Breast epithelium (tissue), 4 donors: ENCODE measurements around the gene MCM3. TPM values are rescaled to one million over a fixed set of nuclear protein-coding genes. Genes with fewer than 3 reads are reported as not detected.

Experiments used
- DNase-seq, 2 donors: peaks; one replicate each; pipeline ENCODE4 v3.0.0-alpha.2; 2019; ENCODE audit warnings: low spot score in 2 of 2
- H3K27ac ChIP-seq, 2 donors: fragments of 200-600 bp; sonication (generic) in 1 of 2; one replicate each; pipeline ENCODE4 v1.5.1; 2016 to 2019; ENCODE audit warnings: mild to moderate bottlenecking in 1 of 2
- H3K27me3 ChIP-seq, 2 donors: fragments of 200-600 bp; sonication (generic) in 1 of 2; one replicate each; pipeline versions ENCODE4 v1.5.1 to v1.6.0; 2017 to 2019; ENCODE audit warnings: control low read depth in 1 of 2, mild to moderate bottlenecking in 1 of 2
- H3K36me3 ChIP-seq: fragments of 200-600 bp; one replicate; pipeline ENCODE4 v1.5.1; 2019
- H3K4me1 ChIP-seq, 2 donors: fragments of 200-600 bp; sonication (generic); one replicate each; pipeline ENCODE4 v1.5.1; 2016 to 2019; ENCODE audit warnings: control low read depth in 1 of 2
- H3K4me3 ChIP-seq, 3 donors: fragments of 200-600 bp; sonication (generic); 1 replicate in 2 of 3; 2 replicates in 1 of 3; pipeline ENCODE4 v1.5.1; 2016 to 2019; ENCODE audit warnings: mild to moderate bottlenecking in 3 of 3, moderate library complexity in 2 of 3
- H3K9me3 ChIP-seq, 2 donors: fragments of 200-600 bp; sonication (generic) in 1 of 2; one replicate each; pipeline ENCODE4 v1.5.1; 2016 to 2019; ENCODE audit warnings: control low read depth in 1 of 2
- CTCF ChIP-seq, 3 donors: fragments of 450-650 bp; IDR thresholded peaks; one replicate each; pipeline ENCODE4 v1.5.1; 2016 to 2017; ENCODE audit warnings: antibody characterized with exemption in 3 of 3, mild to moderate bottlenecking in 3 of 3, moderate library complexity in 3 of 3
- POLR2A ChIP-seq: fragments of 450-650 bp; IDR thresholded peaks from one replicate; pipeline ENCODE4 v1.6.1; 2016; ENCODE audit warnings: antibody characterized with exemption, mild to moderate bottlenecking, moderate library complexity
- POLR2AphosphoS5 ChIP-seq, 3 donors: sonication (generic); formaldehyde crosslinking; IDR thresholded peaks; one replicate each; pipeline ENCODE4 v1.6.1; 2017; ENCODE audit warnings: antibody characterized with exemption in 3 of 3
- intact Hi-C: fragments of 100-400 bp; cut with DNase I; formaldehyde crosslinking; loops from one replicate; pipeline ENCODE4 v1.15.1; 2023; ENCODE audit warnings: low total_unique reads
- total RNA-seq, 3 donors: library from RNA; depleted of rRNA; stranded (reverse); fragments of >200 nt; gene quantifications; one replicate each; pipeline ENCODE4 v1.1.0, GENCODE V29; 2016

Gene MCM3
- total RNA-seq, 3 donors from 2014 or later, result 31.2 to 44.5 (median 43.3) TPM

DNA sequence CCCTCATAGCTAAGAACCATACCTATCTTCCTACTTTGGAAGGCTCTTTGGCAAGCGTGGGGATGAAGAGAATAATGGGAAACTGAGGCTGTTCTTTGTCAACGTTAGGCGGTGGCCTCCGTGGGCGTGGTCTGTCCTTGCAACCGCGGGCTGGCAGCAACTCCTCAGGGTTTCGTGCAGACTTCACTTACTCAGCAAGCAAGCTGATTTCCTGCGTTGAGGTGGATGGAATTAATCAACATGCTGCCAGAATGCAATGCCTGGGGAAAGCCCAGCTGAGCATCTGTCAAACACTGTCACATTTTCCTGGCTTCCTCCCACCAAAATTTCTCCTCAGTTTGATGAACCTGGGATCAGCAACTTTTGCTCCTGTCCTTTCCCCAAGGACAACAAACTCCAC is 31.0 kb downstream of the MCM3 start:
- Histone ChIP-seq H3K36me3 (no peaks in the 10 kb centered on the region), H3K27ac (no peak overlapping the region), H3K27me3 (no peaks in the 10 kb centered on the region), H3K4me3 (no peak overlapping the region), H3K9me3 (no peaks in the 10 kb centered on the region), H3K4me1 (no peaks in the 10 kb centered on the region)
- intact Hi-C loops, result no loop called here
- no peak for DNase-seq
- TF ChIP-seq POLR2A (no peak), POLR2AphosphoS5 (IDR thresholded peaks at IDR 0.05) (no peak), CTCF (IDR thresholded peaks at IDR 0.05) (no peak)

DNA sequence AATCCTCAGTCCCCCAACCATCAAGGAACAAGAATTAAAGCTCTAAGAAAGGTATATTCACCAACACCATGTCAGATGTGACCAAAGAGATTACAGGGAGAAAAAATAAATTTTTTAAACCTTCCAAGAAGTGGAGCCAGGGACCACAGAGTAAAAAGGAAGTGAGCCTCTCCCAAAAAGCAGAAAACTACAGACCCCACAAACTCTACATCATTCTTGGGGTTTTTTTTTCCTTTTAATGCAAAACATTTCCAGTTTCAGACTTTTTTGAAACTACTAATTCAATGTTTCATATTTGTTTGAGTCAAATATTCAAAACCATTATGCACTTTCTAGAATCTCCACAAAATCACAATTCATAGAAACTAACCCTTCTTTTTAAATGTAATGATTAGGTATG is 33.4 kb downstream of the MCM3 start:
- no peaks in the 10 kb centered on the region for H3K9me3 ChIP-seq
- H3K4me1 ChIP-seq, result no peaks in the 10 kb centered on the region
- intact Hi-C loops, result no loop called here
- DNase-seq, result no peak
- no peaks in the 10 kb centered on the region for H3K36me3 ChIP-seq
- no peak overlapping the region for H3K27ac ChIP-seq
- H3K27me3 ChIP-seq, result no peaks in the 10 kb centered on the region
- H3K4me3 ChIP-seq, result no peak overlapping the region
- no peak for TF ChIP-seq POLR2A
- TF ChIP-seq POLR2AphosphoS5 (IDR thresholded peaks at IDR 0.05), result no peak
- no peak for TF ChIP-seq CTCF (IDR thresholded peaks at IDR 0.05)

GRCh38 chr6:52249078-52249477 is 35.5 kb downstream of the MCM3 start:
- no peak for DNase-seq
- H3K36me3 ChIP-seq, result no peaks in the 10 kb centered on the region
- no peaks in the 10 kb centered on the region for H3K27me3 ChIP-seq
- no peaks in the 10 kb centered on the region for H3K4me1 ChIP-seq
- no peak overlapping the region for H3K27ac ChIP-seq
- intact Hi-C loops, result no loop called here
- TF ChIP-seq POLR2A (no peak), CTCF (IDR thresholded peaks at IDR 0.05) (no peak)
- H3K4me3 ChIP-seq, result no peak overlapping the region
- no peaks in the 10 kb centered on the region for H3K9me3 ChIP-seq

DNA sequence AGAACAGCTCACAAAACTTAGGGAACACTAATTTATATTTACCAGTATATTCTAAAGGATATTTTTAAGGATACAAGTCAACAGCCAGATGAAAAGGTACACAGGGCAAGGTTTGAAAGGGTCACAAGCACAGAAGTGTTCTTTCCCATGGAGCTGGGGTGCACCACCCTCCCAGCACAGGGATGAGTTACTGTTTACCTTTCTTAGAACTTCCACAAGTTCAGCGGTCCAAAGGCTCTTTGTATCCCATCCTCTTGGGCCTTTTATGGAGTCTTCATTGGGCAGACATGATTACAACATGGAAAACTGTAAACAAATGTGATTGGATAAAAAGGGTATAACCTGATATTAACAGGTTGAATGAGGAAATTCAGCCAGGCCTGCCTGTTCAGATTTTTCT is 39.1 kb downstream of the MCM3 start:
- DNase-seq, result no peak
- no peaks in the 10 kb centered on the region for H3K9me3 ChIP-seq

GRCh38 chr6:52244400-52244799 is 40.1 kb downstream of the MCM3 start, which contains the start of gene IL17F:
Gene IL17F, minus strand, starts transcription at chr6:52244500. Its CDS starts 71 bp downstream, at chr6:52244429.
- no peaks in the 10 kb centered on the region for H3K9me3 ChIP-seq
- H3K4me1 ChIP-seq, result no peaks in the 10 kb centered on the region
- DNase-seq, result no peak
- TF ChIP-seq POLR2A, result no peak
- TF ChIP-seq CTCF (IDR thresholded peaks at IDR 0.05), result no peak
- no peak for TF ChIP-seq POLR2AphosphoS5 (IDR thresholded peaks at IDR 0.05)
- no peak within 1 kb of the TSS for H3K27ac ChIP-seq
- H3K27me3 ChIP-seq, result no peaks in the 10 kb centered on the region
- intact Hi-C loops, result no loop called here
- H3K4me3 ChIP-seq, result no peak within 1 kb of the TSS
- H3K36me3 ChIP-seq, result no peaks in the 10 kb centered on the region

More for the DNA sequence above, 39.1 kb downstream of the MCM3 start:
- TF ChIP-seq CTCF (IDR thresholded peaks at IDR 0.05) (no peak), POLR2AphosphoS5 (IDR thresholded peaks at IDR 0.05) (no peak), POLR2A (no peak)
- no peak overlapping the region for H3K27ac ChIP-seq
- no peaks in the 10 kb centered on the region for H3K4me1 ChIP-seq
- H3K4me3 ChIP-seq, result no peak overlapping the region
- no peaks in the 10 kb centered on the region for H3K36me3 ChIP-seq
- intact Hi-C loops, result no loop called here
- no peaks in the 10 kb centered on the region for H3K27me3 ChIP-seq
